Thymus (tissue), 11 donors: ENCODE measurements around the gene ATP11A. TPM values are rescaled to one million over a fixed set of nuclear protein-coding genes. Genes with fewer than 3 reads are reported as not detected.

ENCODE experiments used
- DNase-seq, 9 donors: peaks; one replicate each; pipeline ENCODE4 v3.0.0-alpha.2; 2013; ENCODE audit warnings: low spot score in 9 of 9, low read depth in 6 of 9, missing footprints in 1 of 9
- H3K27ac ChIP-seq, 2 donors: one replicate each; pipeline ENCODE4 v1.5.1; 2013; ENCODE audit warnings: control low read depth in 1 of 2, low read depth in 1 of 2, low read length in 1 of 2, mild to moderate bottlenecking in 1 of 2, moderate library complexity in 1 of 2
- H3K27me3 ChIP-seq, 2 donors: one replicate each; pipeline ENCODE4 v1.5.1; 2013; ENCODE audit warnings: low read length in 1 of 2; ENCODE audit not compliant: control insufficient read depth in 2 of 2, insufficient read depth in 1 of 2
- H3K36me3 ChIP-seq, 2 donors: one replicate each; pipeline ENCODE4 v1.5.1; 2013; ENCODE audit warnings: low read length in 1 of 2, mild to moderate bottlenecking in 1 of 2, moderate library complexity in 1 of 2; ENCODE audit not compliant: control insufficient read depth in 2 of 2, insufficient read depth in 2 of 2
- H3K4me1 ChIP-seq, 2 donors: one replicate each; pipeline ENCODE4 v1.5.1; 2013; ENCODE audit warnings: low read length in 2 of 2; ENCODE audit not compliant: control insufficient read depth in 2 of 2, insufficient read depth in 2 of 2
- H3K4me3 ChIP-seq, 2 donors: one replicate each; pipeline ENCODE4 v1.5.1; 2013; ENCODE audit warnings: low read length in 2 of 2, control low read depth in 1 of 2, mild to moderate bottlenecking in 1 of 2
- H3K9me3 ChIP-seq, 2 donors: one replicate each; pipeline ENCODE4 v1.5.1; 2013; ENCODE audit warnings: low read length in 1 of 2, mild to moderate bottlenecking in 1 of 2; ENCODE audit not compliant: control insufficient read depth in 2 of 2, insufficient read depth in 1 of 2
- WGBS: extraction: QIAGEN DNeasy Blood & Tissue Kit; methylation state at CpG from one replicate; pipeline ENCODE4 v1.1.7; 2013; 5-methylcytosine and 5-hydroxymethylcytosine counted together
- polyA plus RNA-seq: library from polyadenylated mRNA; stranded (reverse); fragments of 200-250 nt; gene quantifications from one replicate; pipeline ENCODE4 v1.2.3, GENCODE V29; 2013
- total RNA-seq: library from RNA; stranded (reverse); fragments of 120-200 nt; gene quantifications from one replicate; pipeline ENCODE4 v1.2.4, GENCODE V29; 2013
- donor health status: healthy.

ATP11A gene
- total and polyA plus RNA-seq, 2 donors: 7.1 to 7.2 TPM

- Histone ChIP-seq H3K36me3 (no peaks in the 10 kb centered on the region), H3K9me3 (peaks cover 0 to 11% of the 10 kb centered on the region in 2 donors), H3K27ac (no peak overlapping the region), H3K4me1 (peaks cover 2 to 28% of the 10 kb centered on the region in 2 donors), H3K27me3 (peaks cover 26 to 55% of the 10 kb centered on the region in 2 donors), H3K4me3 (no peak overlapping the region)
- 95% methylated on average over 27 of the region's 27 CpGs for WGBS
- DNase-seq: no peak
Measured at GRCh38 chr13:112896736-112897602, 207.1 kb downstream of the ATP11A start.

GRCh38 chr13:112897603-112897955 lies 207.7 kb downstream of the ATP11A start:
- Histone ChIP-seq H3K9me3 (peaks cover 0 to 11% of the 10 kb centered on the region in 2 donors), H3K36me3 (no peaks in the 10 kb centered on the region), H3K4me1 (peaks cover 2 to 24% of the 10 kb centered on the region in 2 donors), H3K27ac (no peak overlapping the region), H3K4me3 (no peak overlapping the region), H3K27me3 (peaks cover 23 to 52% of the 10 kb centered on the region in 2 donors)
- WGBS: 96% methylated on average over 6 of the region's 6 CpGs
- no peak for DNase-seq

- H3K4me1 ChIP-seq: peaks cover 2 to 23% of the 10 kb centered on the region in 2 donors
- no peak for DNase-seq
- H3K27ac ChIP-seq: no peak overlapping the region
- H3K4me3 ChIP-seq: no peak overlapping the region
- peaks cover 0 to 11% of the 10 kb centered on the region in 2 donors for H3K9me3 ChIP-seq
- WGBS: 97% methylated on average over 39 of the region's 39 CpGs
- H3K27me3 ChIP-seq: peaks cover 23 to 47% of the 10 kb centered on the region in 2 donors
- H3K36me3 ChIP-seq: no peaks in the 10 kb centered on the region
Measured at GRCh38 chr13:112897956-112898620, 208.2 kb downstream of the ATP11A start.

GRCh38 chr13:112898621-112899280 lies 208.9 kb downstream of the ATP11A start:
- Histone ChIP-seq H3K27ac (no peak overlapping the region), H3K9me3 (peaks cover 0 to 4% of the 10 kb centered on the region in 2 donors), H3K36me3 (no peaks in the 10 kb centered on the region), H3K4me1 (peaks cover 2 to 16% of the 10 kb centered on the region in 2 donors), H3K27me3 (peaks cover 19 to 41% of the 10 kb centered on the region in 2 donors), H3K4me3 (no peak overlapping the region)
- WGBS: 95% methylated on average over 26 of the region's 26 CpGs
- DNase-seq: no peak

DNA sequence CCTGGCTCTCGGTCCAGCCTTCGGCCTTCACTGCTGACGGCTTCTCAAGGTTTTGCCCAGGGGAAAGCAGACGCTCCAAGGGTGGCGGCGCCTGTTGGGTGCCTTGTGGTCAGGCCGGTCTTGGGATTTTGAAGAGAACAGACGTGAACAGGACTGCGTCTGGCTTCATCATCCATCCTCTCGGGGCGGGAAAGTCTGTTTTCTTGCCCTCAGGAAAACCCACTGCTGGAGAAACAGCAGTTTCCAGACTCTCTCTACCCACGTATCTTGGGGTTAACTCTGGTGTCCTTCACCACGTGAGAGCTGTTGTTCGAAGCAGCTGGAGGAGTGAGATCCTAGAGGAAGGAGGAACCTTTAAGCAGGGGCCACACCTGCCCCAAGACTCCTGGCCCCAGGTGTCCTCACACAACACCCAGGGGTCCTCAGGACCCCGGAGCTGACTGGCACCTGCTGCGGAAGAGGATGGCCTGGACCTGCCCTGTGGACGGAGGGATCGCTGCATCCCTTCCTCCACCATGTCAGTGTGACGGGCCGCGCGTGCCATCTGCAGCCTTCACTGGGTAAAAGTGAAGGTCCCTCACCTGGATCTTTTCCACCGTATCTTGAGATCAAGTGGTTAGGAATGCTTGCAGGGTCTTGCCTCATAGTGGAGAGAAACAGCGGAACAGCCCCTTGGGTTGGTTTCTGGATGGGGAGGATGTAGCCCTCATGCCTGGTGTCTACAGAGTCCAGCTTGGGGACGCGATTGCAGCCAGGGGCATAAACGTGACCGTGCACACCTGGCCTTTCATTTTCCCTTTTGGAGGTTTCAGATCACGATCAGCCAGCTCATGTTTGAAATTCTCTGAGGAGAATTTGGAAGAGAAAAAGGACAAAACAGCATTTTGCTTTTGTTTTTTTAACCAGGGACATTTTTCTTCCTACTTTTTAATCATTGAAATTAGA lies 209.7 kb downstream of the ATP11A start:
- 93% methylated on average over 29 of the region's 29 CpGs for WGBS
- DNase-seq: no peak

DNA sequence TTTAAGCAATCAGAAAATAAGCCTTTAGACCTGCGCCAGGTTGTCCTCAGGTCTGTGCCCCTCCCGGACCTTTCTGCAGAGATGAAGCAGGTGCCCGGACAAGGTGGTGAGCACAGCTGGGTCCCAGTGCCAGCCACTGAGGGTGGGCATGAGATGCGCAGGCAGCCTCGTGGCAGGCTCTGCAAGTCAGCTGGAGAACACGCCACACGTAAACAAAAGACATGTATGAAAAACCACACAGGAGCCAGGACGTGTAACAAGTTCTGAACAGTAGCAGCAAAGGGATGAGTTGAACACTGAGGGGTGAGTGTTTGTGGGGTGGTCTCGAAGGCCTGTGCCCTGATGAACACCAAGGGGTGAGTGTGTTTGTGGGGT lies 210.4 kb downstream of the ATP11A start:
- H3K36me3 ChIP-seq: no peaks in the 10 kb centered on the region
- H3K27me3 ChIP-seq: peaks cover 9 to 30% of the 10 kb centered on the region in 2 donors
- no peak overlapping the region for H3K4me3 ChIP-seq
- H3K27ac ChIP-seq: peak overlapping the region in 1 of 2 donors; percentile 18
- no peak for DNase-seq
- 95% methylated on average over 9 of the region's 9 CpGs for WGBS
- H3K9me3 ChIP-seq: peaks cover 2 to 8% of the 10 kb centered on the region in 2 donors
- peaks cover 0 to 8% of the 10 kb centered on the region in 2 donors for H3K4me1 ChIP-seq

More for the DNA sequence above, 209.7 kb downstream of the ATP11A start:
- H3K4me3 ChIP-seq: no peak overlapping the region
- peak overlapping the region in 1 of 2 donors; percentile 17 for H3K27ac ChIP-seq
- peaks cover 2 to 14% of the 10 kb centered on the region in 2 donors for H3K4me1 ChIP-seq
- H3K36me3 ChIP-seq: no peaks in the 10 kb centered on the region
- peaks cover under 1 to 8% of the 10 kb centered on the region in 2 donors for H3K9me3 ChIP-seq
- peaks cover 15 to 36% of the 10 kb centered on the region in 2 donors for H3K27me3 ChIP-seq

GRCh38 chr13:112900691-112901091 lies 210.9 kb downstream of the ATP11A start:
- H3K9me3 ChIP-seq: peaks cover 2 to 8% of the 10 kb centered on the region in 2 donors
- no peak overlapping the region for H3K4me3 ChIP-seq
- H3K36me3 ChIP-seq: no peaks in the 10 kb centered on the region
- peak overlapping the region in 1 of 2 donors; percentile 46 for H3K27ac ChIP-seq
- 95% methylated on average over 8 of the region's 8 CpGs for WGBS
- peaks cover 6 to 25% of the 10 kb centered on the region in 2 donors for H3K27me3 ChIP-seq
- H3K4me1 ChIP-seq: peaks cover 0 to 8% of the 10 kb centered on the region in 2 donors
- DNase-seq: no peak

- Histone ChIP-seq H3K4me1 (peaks cover 0 to 8% of the 10 kb centered on the region in 2 donors), H3K27me3 (peaks cover 0 to 12% of the 10 kb centered on the region in 2 donors), H3K27ac (no peak overlapping the region), H3K36me3 (no peaks in the 10 kb centered on the region), H3K9me3 (peaks cover 2 to 8% of the 10 kb centered on the region in 2 donors), H3K4me3 (peak overlapping the region in 1 of 2 donors; percentile 18)
- 89% methylated on average over 14 of the region's 14 CpGs for WGBS
- DNase-seq: no peak
Measured at GRCh38 chr13:112902101-112902651, 212.3 kb downstream of the ATP11A start.
